GM13977 (cell line): ENCODE data around the gene CD2AP.

Experiments
- DNase-seq: peaks from one replicate; pipeline ENCODE4 v3.0.0; 2012; ENCODE audit warnings: low spot score
- in situ Hi-C: fragments of 300-500 bp; cut with MboI; formaldehyde crosslinking; loops from one replicate; pipeline ENCODE4 v1.12.0; 2022; ENCODE audit warnings: low sequenced_read_pairs, low pct_unique_long_range_greater_than_20kb, mixed read lengths, inconsistent platforms; ENCODE audit not compliant: unreplicated experiment
- TF ChIP-seq, protein P1 (sequence below): IDR thresholded peaks from 2 replicates; pipeline ENCODE4 v1.5.1; 2012; ENCODE audit warnings: mild to moderate bottlenecking, control low read depth; ENCODE audit not compliant: insufficient read depth; ENCODE audit errors: extremely low read depth, missing control alignments

The CD2AP gene

DNA sequence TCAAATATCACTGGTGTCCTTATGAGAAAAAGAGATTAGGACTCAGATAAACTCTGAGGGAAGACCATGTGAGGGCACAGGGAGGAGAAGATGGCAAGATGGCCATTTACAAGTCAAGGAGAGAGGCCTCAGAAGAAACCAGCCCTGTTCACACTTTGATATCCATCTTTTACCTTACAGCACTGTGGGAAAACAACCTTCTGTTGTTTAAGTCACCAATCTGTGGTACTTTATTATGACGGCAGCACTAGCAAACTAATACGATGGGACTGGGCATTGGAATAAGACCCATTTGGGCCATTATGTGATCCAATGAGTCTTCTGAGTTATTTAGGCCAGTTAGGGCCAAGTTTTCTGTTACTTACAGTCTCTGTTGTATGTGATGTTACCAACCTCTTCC is 26.4 kb upstream of the CD2AP start:
- DNase-seq: no peak
- in situ Hi-C loops: no loop called here
- TF ChIP-seq, protein P1, sequence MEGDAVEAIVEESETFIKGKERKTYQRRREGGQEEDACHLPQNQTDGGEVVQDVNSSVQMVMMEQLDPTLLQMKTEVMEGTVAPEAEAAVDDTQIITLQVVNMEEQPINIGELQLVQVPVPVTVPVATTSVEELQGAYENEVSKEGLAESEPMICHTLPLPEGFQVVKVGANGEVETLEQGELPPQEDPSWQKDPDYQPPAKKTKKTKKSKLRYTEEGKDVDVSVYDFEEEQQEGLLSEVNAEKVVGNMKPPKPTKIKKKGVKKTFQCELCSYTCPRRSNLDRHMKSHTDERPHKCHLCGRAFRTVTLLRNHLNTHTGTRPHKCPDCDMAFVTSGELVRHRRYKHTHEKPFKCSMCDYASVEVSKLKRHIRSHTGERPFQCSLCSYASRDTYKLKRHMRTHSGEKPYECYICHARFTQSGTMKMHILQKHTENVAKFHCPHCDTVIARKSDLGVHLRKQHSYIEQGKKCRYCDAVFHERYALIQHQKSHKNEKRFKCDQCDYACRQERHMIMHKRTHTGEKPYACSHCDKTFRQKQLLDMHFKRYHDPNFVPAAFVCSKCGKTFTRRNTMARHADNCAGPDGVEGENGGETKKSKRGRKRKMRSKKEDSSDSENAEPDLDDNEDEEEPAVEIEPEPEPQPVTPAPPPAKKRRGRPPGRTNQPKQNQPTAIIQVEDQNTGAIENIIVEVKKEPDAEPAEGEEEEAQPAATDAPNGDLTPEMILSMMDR: no peak

DNA sequence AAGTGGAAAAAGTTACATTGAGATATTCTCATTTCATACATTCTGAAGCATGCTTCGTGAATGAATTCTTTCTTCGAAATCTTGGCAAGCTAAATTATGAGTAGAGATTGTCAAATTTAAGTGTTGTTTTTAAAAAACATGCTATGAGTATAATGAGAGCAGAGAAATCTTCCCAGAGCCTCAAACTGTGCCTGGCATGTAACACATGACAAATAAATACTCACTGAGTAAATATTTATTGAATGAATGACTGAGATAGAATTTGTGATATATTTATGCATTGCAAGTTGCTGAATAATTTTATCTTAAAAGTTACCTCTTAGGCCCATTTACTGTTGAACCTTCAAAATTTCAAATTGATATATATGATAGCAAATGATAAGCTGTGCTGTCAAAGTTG is 24.7 kb upstream of the CD2AP start:
- no peak for DNase-seq
- TF ChIP-seq, protein P1: no peak
- in situ Hi-C loops: no loop called here

DNA sequence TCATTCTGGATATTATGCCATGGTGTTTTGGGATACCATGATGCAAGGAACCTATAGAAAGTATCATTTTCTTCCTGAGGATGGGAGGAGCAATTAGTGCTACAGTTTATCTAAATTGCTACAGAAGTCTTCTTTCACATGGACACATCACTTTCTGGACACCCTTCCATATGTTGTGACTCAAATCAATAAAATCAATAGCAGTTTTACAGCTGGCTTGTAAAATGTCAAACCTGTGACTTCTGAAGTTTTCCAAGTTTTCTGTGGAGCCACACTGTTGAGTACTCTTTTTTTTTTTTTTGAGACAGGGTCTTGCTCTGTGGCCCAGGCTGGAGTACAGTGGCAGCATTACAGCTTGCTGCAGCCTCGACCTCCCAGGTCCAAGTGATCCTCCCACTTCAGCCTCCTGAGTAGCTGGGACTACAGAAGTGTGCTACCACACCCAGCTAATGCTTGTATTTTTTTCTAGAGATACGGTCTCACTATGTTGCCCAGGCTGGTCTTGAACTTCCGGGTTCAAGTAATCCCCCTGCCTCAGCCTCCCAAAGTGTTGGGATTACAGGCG is 24.1 kb upstream of the CD2AP start:
- DNase-seq: no peak
- TF ChIP-seq, protein P1: no peak
- in situ Hi-C loops: no loop called here

DNA sequence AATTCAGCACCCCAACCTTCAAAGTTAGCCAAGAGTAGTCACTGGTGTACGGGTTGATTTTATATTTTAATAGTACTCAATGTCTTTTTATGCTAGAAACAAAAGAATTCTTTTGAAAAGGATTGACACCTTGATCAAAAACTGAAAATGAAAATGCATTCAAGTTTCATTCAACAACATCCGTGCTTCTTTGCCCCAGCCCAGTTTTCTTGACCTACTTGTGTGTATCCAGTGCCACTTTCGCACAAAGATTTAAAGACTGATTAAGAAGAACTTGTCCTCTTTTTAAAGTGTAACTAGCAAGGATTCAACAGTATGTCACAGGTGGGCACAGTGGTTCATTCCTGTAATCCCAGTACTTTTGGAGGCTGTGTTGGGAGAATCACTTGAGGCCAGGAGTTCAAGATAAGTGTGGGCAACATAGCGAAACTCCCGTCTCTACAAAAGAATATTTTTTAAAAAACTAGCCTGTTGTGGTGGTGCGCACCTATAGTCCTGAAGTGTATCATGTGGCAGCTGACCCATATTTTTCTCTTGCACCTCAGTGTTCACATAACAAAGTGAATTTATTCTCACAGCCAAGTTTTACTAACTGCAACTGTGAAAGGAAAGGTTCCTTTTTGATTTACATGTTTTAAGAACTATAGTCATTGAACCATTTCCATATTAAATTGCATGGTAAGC is 22.7 kb upstream of the CD2AP start:
- TF ChIP-seq, protein P1: no peak
- in situ Hi-C loops: no loop called here
- DNase-seq: no peak

DNA sequence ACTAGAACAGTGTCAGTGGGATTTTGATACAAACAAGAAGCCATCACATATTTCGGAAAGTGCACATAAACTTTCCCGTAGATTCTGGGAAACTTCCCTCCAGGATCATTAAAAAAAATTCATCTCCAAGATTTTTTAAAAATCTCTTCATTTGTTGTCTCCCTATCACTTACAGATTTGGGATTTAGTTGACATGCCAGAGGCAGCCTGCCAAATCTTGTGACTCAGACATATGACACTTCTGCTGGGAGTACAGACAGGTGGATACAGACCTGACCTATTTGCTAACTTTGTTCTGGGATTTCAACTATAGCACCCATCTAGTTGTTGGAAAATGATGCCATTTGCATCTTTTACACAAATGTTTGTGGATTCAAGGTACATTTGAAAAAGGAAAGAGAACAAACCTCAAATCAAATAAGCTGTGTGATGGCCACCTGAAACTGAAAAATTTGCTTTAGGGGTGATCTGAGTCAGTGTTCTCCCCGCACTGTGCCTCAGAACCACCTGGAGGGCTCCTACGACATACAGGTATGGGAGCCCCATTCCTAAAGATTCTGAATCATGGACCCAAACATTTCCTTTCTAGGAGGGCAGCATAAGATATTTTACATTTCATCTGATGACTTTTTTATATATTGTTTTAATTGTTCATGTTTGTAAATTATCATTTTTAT is 21.9 kb upstream of the CD2AP start:
- in situ Hi-C loops: no loop called here
- DNase-seq: no peak
- TF ChIP-seq, protein P1: no peak

DNA sequence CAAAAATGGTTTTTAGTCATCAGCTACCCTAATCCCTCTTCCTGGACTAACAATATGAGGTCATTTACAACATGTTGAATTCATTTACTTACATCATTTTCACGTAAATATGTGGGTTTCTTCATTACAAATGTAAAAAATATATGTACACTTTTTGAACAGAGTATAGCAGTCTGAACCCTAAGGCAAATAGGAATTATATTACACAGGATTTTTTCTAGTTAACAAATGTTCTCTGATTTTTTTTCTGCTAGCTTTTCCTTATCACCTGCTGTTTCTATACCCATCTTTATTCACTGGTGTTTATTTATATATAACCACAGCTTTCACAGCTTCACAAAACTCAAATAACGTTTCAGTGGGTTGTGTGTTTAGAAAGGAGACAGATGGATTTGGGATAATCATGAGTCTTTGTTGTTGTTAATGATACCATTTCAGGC is 21.0 kb upstream of the CD2AP start:
- no peak for DNase-seq
- TF ChIP-seq, protein P1: no peak
- in situ Hi-C loops: no loop called here
